Coronary artery (tissue), 2 donors: ENCODE measurements around the gene TNFSF15.

Experiments
- DNase-seq: peaks from one replicate; pipeline ENCODE4 v3.0.0-alpha.2; 2017; ENCODE audit warnings: low spot score
- H3K27ac ChIP-seq, 2 donors: fragments of 200-600 bp; sonication (generic); one replicate each; pipeline ENCODE4 v1.5.1; 2016 to 2019
- H3K4me3 ChIP-seq: fragments of 200-600 bp; sonication (generic); 2 replicates; pipeline ENCODE4 v1.5.1; 2016; ENCODE audit warnings: mild to moderate bottlenecking, moderate library complexity
- TF ChIP-seq, protein P1 (sequence below): fragments of 200-600 bp; sonication (generic); IDR thresholded peaks from one replicate; pipeline ENCODE4 v1.5.1; 2019; ENCODE audit warnings: antibody characterized with exemption

The TNFSF15 gene

DNA sequence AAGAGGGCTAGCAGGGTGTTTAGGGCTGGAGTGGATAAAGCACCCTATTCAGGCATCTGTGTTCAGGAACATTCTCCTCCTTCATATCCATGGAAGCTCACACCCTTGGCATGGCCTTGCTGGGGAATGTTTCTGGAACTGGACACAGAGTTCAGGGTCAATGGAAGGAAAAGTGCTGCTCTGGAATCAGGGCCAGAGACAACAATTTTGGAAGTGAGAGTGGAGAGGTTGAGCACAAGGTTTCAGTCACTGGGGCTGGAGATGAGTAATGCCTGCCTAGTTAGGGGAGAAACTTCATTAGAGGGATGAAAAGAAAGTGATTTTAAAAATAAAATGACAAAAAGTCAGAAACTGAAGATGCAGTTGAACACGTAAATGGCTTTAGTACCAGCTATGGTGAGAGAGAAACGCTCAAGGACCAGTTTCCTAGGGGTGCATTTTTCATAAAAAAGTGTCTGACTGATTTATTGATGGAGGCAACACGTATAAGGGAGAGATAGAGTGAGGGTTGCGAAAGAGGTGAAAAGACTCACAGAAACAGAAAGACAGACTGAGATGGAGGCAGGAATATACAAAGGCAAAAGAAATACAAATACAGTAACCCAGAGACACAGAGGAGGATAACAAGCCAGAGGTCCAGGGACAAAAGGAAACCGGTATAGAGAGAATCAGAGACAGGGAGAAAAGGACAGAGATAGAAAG lies 8.0 kb upstream of the TNFSF15 start:
- no peak overlapping the region for H3K4me3 ChIP-seq
- H3K27ac ChIP-seq, result no peak overlapping the region
- no peak for DNase-seq
- TF ChIP-seq, protein P1, sequence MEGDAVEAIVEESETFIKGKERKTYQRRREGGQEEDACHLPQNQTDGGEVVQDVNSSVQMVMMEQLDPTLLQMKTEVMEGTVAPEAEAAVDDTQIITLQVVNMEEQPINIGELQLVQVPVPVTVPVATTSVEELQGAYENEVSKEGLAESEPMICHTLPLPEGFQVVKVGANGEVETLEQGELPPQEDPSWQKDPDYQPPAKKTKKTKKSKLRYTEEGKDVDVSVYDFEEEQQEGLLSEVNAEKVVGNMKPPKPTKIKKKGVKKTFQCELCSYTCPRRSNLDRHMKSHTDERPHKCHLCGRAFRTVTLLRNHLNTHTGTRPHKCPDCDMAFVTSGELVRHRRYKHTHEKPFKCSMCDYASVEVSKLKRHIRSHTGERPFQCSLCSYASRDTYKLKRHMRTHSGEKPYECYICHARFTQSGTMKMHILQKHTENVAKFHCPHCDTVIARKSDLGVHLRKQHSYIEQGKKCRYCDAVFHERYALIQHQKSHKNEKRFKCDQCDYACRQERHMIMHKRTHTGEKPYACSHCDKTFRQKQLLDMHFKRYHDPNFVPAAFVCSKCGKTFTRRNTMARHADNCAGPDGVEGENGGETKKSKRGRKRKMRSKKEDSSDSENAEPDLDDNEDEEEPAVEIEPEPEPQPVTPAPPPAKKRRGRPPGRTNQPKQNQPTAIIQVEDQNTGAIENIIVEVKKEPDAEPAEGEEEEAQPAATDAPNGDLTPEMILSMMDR, result no peak

DNA sequence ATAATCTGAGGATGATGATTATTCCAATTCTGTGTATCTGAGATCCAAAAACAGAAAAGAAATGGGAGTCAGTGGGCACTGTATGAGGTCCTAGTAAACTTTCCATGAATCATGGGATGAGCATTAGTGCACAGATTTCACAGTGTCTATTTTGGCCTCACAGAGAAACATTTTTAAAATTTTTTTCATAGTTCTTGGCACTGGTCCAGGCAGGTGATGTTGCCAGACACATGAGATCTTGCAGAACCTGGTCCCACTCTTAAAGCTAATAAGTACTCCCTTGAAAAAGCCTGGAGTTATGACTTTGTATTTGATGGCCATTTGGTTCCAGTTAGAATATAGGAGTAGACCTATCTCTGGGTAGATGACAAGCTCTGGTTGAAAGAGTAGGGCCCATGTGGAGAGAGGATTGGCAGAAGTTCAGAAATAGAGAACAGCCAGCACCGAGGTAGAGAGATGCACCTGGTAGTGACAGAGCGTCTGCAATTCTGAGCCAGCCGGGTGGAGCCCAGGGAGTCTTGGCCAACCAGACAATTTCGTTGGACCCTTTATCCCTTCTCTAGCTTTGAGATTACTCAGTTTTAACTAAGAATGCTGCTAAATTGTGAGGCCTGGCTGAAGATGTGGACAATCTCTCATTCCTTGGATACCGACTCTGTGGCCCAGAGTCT lies 6.3 kb upstream of the TNFSF15 start:
- H3K27ac ChIP-seq, result no peak overlapping the region
- no peak overlapping the region for H3K4me3 ChIP-seq
- TF ChIP-seq, protein P1, result no peak
- no peak for DNase-seq

DNA sequence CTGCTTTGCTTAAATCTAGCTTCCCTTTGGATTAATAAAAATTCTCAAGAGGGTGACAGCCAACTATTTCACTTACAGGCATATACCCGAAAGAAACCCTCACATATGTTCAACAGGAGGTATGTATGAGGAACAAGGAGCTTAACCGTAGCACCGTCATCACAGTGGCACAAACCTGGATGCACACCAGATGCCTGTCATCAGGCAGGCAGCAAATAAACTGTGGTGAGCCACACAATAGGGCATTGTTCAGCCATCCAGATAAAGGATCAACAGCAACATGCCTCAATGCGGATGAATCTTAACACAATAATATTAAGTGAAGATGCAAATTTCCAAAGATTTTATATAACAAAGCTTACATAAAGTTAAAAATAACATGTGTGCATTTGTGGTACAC lies 5.5 kb upstream of the TNFSF15 start:
- Histone ChIP-seq H3K27ac (no peak overlapping the region), H3K4me3 (no peak overlapping the region)
- DNase-seq, result no peak
- TF ChIP-seq, protein P1, result no peak

DNA sequence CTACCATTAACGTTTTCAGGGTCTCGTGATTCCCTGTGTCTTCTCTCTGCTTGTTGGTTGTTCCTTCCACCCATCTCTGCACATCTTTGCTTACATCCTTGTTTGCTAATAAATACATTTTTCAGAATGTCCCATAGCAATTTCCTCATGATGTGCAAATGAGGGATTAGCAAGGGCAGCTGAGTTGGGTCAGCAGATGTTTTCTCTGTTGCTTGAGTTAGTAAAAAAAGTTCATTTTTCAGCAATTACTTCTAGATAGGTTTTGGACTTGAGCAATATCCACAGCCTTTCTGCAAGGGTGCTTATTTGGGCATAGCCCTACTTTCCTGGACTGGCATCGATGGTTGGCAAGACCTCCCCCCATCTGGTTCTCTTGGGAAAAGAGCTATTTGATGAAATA lies 4.8 kb upstream of the TNFSF15 start:
- H3K4me3 ChIP-seq, result no peak overlapping the region
- DNase-seq, result no peak
- no peak overlapping the region for H3K27ac ChIP-seq
- TF ChIP-seq, protein P1, result no peak

DNA sequence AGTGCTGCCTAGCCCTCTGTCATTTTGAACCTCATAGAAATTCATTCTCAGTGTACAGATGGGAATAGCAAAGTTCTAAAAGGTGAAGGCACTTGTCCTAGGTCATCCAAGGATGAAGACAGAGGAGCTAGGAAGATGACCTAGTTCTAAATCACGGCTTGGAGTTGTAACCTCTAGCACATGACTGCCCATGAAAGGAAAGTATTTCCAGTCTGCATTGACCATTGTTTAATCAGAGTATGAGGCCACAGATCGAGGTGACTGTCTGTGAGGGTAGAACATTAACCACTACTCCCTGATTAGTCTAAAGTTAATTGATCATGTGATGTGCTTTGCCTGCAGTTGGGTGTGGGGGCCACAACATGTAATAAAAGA lies 674 bp upstream of the TNFSF15 start:
- Histone ChIP-seq H3K4me3 (no peak overlapping the region), H3K27ac (no peak overlapping the region)
- TF ChIP-seq, protein P1, result no peak
- DNase-seq, result no peak

DNA sequence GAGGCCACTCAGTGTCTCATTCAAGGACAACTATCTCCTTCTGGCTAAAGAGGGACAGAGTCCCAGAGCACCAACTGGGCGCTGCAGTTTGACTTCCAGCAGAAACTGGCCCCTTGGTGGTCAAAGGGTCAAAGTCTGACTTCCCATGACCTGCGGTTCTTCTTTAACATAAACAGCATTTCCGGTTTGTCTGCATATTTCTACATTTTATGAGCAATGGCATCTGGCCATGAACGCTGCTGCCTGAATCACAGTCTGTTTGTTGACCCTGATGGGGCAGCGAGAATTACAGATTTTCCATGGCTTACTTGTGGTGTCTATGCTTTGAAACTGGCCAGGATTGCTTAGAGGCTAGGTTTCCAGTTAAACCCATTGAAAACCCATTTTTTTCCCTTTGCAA lies 1.3 kb downstream of the TNFSF15 start:
- Histone ChIP-seq H3K27ac (no peak overlapping the region), H3K4me3 (no peak overlapping the region)
- no peak for DNase-seq
- TF ChIP-seq, protein P1, result no peak
